AG09319 (cell line): ENCODE measurements around the gene PCBP3.

Experiments
- DNase-seq: peaks from one replicate; pipeline ENCODE4 v3.0.0-alpha.2; 2010; ENCODE audit warnings: low read depth; ENCODE audit errors: extremely low read depth
- CTCF ChIP-seq: IDR thresholded peaks from 2 replicates; pipeline ENCODE4 v1.5.1; 2011; ENCODE audit warnings: low read depth, mild to moderate bottlenecking, inconsistent platforms, low read length, moderate library complexity

PCBP3 gene

GRCh38 chr21:45930792-45931191 lies 287.3 kb downstream of the PCBP3 start:
- no peak for DNase-seq
- TF ChIP-seq CTCF, result no peak

- TF ChIP-seq CTCF, result no peak
Observed at GRCh38 chr21:45931397-45931969, 288.0 kb downstream of the PCBP3 start.

GRCh38 chr21:45932922-45933502 lies 289.5 kb downstream of the PCBP3 start:
- DNase-seq, result no peak
- TF ChIP-seq CTCF, result no peak

More at GRCh38 chr21:45931397-45931969, 288.0 kb downstream of the PCBP3 start:
- no peak for DNase-seq

- no peak for TF ChIP-seq CTCF
- no peak for DNase-seq
Observed at GRCh38 chr21:45934085-45934484, 290.6 kb downstream of the PCBP3 start.

GRCh38 chr21:45934554-45934953 lies 291.0 kb downstream of the PCBP3 start:
- no peak for DNase-seq
- TF ChIP-seq CTCF, result no peak

- DNase-seq, result no peak
- no peak for TF ChIP-seq CTCF
Observed at GRCh38 chr21:45935628-45936027, 292.1 kb downstream of the PCBP3 start.

GRCh38 chr21:45937721-45938452 lies 294.4 kb downstream of the PCBP3 start:
- no peak for TF ChIP-seq CTCF
- no peak for DNase-seq
